BJ (cell line): ENCODE measurements around the gene ABCB11. TPM values are rescaled to one million over a fixed set of nuclear protein-coding genes. Genes with fewer than 3 reads are reported as not detected.
"Not testable (repeated sequence)": the region's sequence is repeated elsewhere in the genome, so short reads cannot be mapped to it uniquely, and the experiment has no call there.

Experiments
- CTCF ChIA-PET: fragments of 350-600 bp; formaldehyde crosslinking; extraction: SDS; loops from one replicate; lab custom pipeline; 2021; ENCODE audit warnings: antibody characterized with exemption, inconsistent platforms; lab: Yijun Ruan, JAX
- POLR2A ChIA-PET: fragments of 300-600 bp; sonication (Branson Sonifier 250); formaldehyde crosslinking; extraction: SDS; loops from one replicate; lab custom pipeline; 2021; ENCODE audit warnings: antibody characterized with exemption; lab: Charles Lee
- DNase-seq: peaks from one replicate; pipeline ENCODE4 v3.0.0-alpha.2; 2011; ENCODE audit warnings: low read depth
- H3K27me3 ChIP-seq: 2 replicates; pipeline ENCODE4 v1.6.0; 2011; ENCODE audit warnings: low read length; ENCODE audit not compliant: control insufficient read depth, insufficient read depth
- H3K36me3 ChIP-seq: 2 replicates; pipeline ENCODE4 v1.5.1; 2011; ENCODE audit warnings: low read length; ENCODE audit not compliant: control insufficient read depth, insufficient read depth
- H3K4me3 ChIP-seq: 2 replicates; pipeline ENCODE4 v1.5.1; 2011; ENCODE audit warnings: low read depth, mild to moderate bottlenecking, control low read depth, low read length
- CTCF ChIP-seq: IDR thresholded peaks from 2 replicates; pipeline ENCODE4 v1.5.1; 2011; ENCODE audit warnings: low read depth, mild to moderate bottlenecking, control low read depth, inconsistent platforms, low read length, moderate library complexity; ENCODE audit not compliant: insufficient read depth
- polyA plus RNA-seq: library from polyadenylated mRNA; depleted of rRNA; stranded (reverse); fragments of >200 nt; gene quantifications from 2 replicates; pipeline ENCODE4 v1.2.3, GENCODE V29; 2011

The ABCB11 gene
- polyA plus RNA-seq, 1 experiment: not detected

- Histone ChIP-seq H3K36me3 (no peaks in the 10 kb centered on the region), H3K4me3 (no peak overlapping the region), H3K27me3 (no peaks in the 10 kb centered on the region)
- TF ChIP-seq CTCF: no peak
- no peak for DNase-seq
- CTCF ChIA-PET: interaction anchor here (0.6 to 1.6 kb wide), 3 partner anchors 9 to 14 kb away, joined by 3 to 5 read pairs (median 3); no protein-coding TSS in a partner anchor
- POLR2A ChIA-PET: no interaction called here
These were observed 96.3 kb downstream of the ABCB11 start for GRCh38 chr2:168934826-168935225.

- H3K27me3 ChIP-seq, POLR2A ChIA-PET, H3K36me3 ChIP-seq, H3K4me3 ChIP-seq, DNase-seq: not testable (repeated sequence)
- CTCF ChIA-PET: interaction anchor here (1.2 to 1.7 kb wide), 2 partner anchors 11 to 158 kb away, joined by 3 to 4 read pairs; no protein-coding TSS in a partner anchor
These were observed 99.0 kb downstream of the ABCB11 start for GRCh38 chr2:168932174-168932573.

DNA sequence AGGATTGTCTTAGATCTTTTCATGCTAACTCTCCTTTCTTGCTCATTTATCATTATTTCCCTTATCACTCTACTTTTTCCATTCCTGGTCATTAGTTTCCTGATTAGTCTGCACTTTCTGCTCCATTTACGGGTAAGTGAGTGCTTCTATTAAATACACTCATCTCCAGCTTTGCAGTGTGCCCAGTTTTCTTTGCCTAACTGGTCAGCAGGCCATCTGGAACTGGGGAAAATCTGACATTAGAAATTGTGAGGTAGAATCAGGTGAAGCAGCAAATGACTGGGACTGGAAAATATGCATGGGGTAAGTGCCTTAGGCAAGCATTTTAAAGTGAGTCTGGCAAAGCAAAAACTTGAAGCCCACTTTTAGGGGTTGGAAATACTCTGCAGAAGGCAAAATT, 100.9 kb downstream of the ABCB11 start:
- H3K4me3 ChIP-seq: no peak overlapping the region
- 0 out of 2 replicates have a peak, but pooled peaks cover 3% of the 10 kb centered on the region for H3K27me3 ChIP-seq
- no peak for DNase-seq
- H3K36me3 ChIP-seq: no peaks in the 10 kb centered on the region
- ChIA-PET POLR2A (no interaction called here), CTCF (no interaction called here)
- TF ChIP-seq CTCF: no peak

GRCh38 chr2:168929031-168929430, 102.1 kb downstream of the ABCB11 start:
- no peak overlapping the region for H3K4me3 ChIP-seq
- CTCF ChIA-PET: no interaction called here
- TF ChIP-seq CTCF: no peak
- no peaks in the 10 kb centered on the region for H3K36me3 ChIP-seq
- DNase-seq: no peak
- POLR2A ChIA-PET: no interaction called here
- H3K27me3 ChIP-seq: 0 out of 2 replicates have a peak, but pooled peaks cover 3% of the 10 kb centered on the region

DNA sequence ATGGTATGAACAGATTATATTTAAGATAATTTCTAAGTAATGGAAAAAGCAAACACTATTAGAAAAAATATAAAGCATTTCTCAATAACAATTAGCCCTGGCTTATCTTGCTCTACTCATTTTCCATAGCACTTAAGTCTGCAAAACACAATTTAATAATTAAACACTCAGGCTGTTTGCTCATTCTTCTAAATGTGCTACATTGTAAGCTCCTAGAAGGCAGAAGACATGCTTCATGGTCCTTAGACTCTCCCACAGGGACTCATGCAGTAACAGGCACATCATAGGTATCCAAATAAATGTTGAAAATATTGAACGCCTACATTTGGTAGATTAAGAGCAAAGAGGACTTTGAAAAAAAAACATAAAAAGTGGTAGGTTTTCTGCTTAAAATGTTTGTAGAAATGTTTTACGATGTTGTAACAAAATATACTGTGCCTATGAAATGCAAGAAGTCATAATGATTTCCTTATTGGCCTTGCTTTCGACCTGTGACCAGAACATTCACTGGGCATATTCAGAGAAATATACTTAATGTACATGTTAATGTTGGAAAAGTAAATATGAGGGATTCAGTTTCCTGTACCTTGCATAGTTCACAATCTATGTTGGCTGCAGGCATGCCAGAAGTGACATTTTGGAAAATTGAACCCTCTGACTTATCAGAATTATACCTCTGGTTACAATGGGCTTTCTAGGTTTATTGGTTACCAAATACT, 102.9 kb downstream of the ABCB11 start:
- Histone ChIP-seq H3K27me3 (0 out of 2 replicates have a peak, but pooled peaks cover 3% of the 10 kb centered on the region), H3K4me3 (no peak overlapping the region), H3K36me3 (no peaks in the 10 kb centered on the region)
- DNase-seq: no peak
- no peak for TF ChIP-seq CTCF
- CTCF ChIA-PET: no interaction called here
- POLR2A ChIA-PET: no interaction called here
